ENCODE results near the gene ACR. TPM values are rescaled to one million over a fixed set of nuclear protein-coding genes. Genes with fewer than 3 reads are reported as not detected.

ACR gene
- total RNA-seq, 1 experiment from 2014 or later: 0.21 TPM

DNA sequence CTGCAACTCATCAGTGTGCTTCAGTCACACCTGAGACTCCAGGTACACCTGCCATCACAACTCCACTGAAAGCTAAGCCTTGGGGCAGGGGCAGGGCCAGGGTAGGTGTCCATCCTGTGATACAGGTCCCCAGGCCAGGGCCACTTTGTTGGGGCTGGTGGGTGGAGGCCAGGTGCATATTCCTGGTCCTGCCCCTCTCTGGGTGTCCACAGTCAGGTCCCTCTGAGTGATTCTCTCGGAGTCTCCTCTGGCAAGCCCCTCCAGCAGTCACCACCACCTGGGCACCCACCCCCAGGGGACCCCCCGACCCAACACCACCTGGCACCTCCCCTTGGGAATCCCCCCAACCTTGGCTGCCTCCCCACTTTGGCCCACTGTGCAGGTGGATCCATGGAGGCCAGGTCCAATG lies 9.5 kb upstream of the ACR start:
- DNase-seq (ENCODE audit: low read depth, low spot score): no peak
- Histone ChIP-seq H3K4me3 (ENCODE audit: low read depth in 2 of 2, low read length in 2 of 2) (no peak overlapping the region), H3K4me1 (ENCODE audit: control insufficient read depth, insufficient read depth, low read length) (no peaks in the 10 kb centered on the region), H3K36me3 (ENCODE audit: control insufficient read depth, insufficient read depth, low read length) (no peaks in the 10 kb centered on the region), H3K27ac (ENCODE audit: low read length) (no peak overlapping the region), H3K9me3 (ENCODE audit: control insufficient read depth, insufficient read depth, low read depth, low read length) (no peaks in the 10 kb centered on the region), H3K27me3 (ENCODE audit: control insufficient read depth, insufficient read depth, low read length) (no peaks in the 10 kb centered on the region)
- no TSS peak for BruUV-seq (replicated peaks)
- in situ Hi-C loops (cut with HindIII; ENCODE audit: low pct_unique_long_range_greater_than_20kb, low sequenced_read_pairs) (no loop called here), intact Hi-C loops (cut with micrococcal nuclease; ENCODE audit: unreplicated experiment) (no loop called here)
- ATAC-seq: no peak
- CTCF ChIA-PET: interaction anchor here (0.7 kb wide), 1 partner anchor 699 kb away, joined by 4 read pairs; no protein-coding TSS in a partner anchor
- TF ChIP-seq, protein P1, sequence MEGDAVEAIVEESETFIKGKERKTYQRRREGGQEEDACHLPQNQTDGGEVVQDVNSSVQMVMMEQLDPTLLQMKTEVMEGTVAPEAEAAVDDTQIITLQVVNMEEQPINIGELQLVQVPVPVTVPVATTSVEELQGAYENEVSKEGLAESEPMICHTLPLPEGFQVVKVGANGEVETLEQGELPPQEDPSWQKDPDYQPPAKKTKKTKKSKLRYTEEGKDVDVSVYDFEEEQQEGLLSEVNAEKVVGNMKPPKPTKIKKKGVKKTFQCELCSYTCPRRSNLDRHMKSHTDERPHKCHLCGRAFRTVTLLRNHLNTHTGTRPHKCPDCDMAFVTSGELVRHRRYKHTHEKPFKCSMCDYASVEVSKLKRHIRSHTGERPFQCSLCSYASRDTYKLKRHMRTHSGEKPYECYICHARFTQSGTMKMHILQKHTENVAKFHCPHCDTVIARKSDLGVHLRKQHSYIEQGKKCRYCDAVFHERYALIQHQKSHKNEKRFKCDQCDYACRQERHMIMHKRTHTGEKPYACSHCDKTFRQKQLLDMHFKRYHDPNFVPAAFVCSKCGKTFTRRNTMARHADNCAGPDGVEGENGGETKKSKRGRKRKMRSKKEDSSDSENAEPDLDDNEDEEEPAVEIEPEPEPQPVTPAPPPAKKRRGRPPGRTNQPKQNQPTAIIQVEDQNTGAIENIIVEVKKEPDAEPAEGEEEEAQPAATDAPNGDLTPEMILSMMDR (IDR thresholded peaks at IDR 0.05): no peak
- no peak for TF ChIP-seq SIN3A (IDR thresholded peaks at IDR 0.05; ENCODE audit: borderline replicate concordance, insufficient read depth, low read depth, low read length)
- TF ChIP-seq, protein P2, sequence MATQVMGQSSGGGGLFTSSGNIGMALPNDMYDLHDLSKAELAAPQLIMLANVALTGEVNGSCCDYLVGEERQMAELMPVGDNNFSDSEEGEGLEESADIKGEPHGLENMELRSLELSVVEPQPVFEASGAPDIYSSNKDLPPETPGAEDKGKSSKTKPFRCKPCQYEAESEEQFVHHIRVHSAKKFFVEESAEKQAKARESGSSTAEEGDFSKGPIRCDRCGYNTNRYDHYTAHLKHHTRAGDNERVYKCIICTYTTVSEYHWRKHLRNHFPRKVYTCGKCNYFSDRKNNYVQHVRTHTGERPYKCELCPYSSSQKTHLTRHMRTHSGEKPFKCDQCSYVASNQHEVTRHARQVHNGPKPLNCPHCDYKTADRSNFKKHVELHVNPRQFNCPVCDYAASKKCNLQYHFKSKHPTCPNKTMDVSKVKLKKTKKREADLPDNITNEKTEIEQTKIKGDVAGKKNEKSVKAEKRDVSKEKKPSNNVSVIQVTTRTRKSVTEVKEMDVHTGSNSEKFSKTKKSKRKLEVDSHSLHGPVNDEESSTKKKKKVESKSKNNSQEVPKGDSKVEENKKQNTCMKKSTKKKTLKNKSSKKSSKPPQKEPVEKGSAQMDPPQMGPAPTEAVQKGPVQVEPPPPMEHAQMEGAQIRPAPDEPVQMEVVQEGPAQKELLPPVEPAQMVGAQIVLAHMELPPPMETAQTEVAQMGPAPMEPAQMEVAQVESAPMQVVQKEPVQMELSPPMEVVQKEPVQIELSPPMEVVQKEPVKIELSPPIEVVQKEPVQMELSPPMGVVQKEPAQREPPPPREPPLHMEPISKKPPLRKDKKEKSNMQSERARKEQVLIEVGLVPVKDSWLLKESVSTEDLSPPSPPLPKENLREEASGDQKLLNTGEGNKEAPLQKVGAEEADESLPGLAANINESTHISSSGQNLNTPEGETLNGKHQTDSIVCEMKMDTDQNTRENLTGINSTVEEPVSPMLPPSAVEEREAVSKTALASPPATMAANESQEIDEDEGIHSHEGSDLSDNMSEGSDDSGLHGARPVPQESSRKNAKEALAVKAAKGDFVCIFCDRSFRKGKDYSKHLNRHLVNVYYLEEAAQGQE (IDR thresholded peaks at IDR 0.05; ENCODE audit: insufficient read depth in 1 of 2, low read depth in 2 of 2, low read length in 1 of 2): no peak
- TF ChIP-seq POLR2AphosphoS5 (IDR thresholded peaks at IDR 0.05; ENCODE audit: low read depth, low read length): no peak
- TF ChIP-seq TCF7L2 (IDR thresholded peaks at IDR 0.05; ENCODE audit: low read depth, low read length): no peak
- POLR2A ChIA-PET: no interaction called here

DNA sequence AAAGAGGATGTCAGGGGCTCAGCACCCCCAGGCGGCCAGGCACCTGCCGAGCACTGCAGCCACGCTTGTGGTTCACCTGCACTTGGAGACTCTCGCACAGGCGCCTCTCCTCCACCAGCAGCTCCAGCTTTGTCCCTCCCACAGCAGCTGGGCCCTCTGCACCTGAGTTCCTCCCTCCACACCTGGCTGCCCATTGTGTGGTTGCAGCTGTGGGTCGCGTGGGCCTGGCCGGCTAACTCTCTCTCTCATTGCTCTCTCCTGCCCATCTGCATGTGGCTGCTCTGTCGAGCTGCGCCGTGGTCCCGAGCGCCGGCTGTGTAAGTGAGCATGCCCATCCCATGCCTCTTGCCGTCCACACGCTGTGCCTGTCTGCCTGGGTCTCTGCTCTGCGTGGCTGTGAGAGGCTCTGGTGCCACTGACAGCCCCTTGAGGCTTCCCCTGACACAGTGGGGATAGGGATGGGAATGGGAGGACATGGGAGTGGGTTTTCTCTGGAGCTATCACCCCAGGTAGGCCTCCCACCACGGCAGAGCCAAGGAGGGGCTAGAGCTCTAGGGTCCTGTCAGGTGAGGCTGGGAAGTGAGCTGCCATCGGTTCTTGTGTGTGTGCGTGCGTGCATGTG lies 8.5 kb upstream of the ACR start:
- H3K9me3 ChIP-seq (ENCODE audit: control insufficient read depth, insufficient read depth, low read depth, low read length): no peaks in the 10 kb centered on the region
- POLR2A ChIA-PET: no interaction called here
- H3K36me3 ChIP-seq (ENCODE audit: control insufficient read depth, insufficient read depth, low read length): no peaks in the 10 kb centered on the region
- ATAC-seq: no peak
- no TSS peak for BruUV-seq (replicated peaks)
- in situ Hi-C loops (cut with HindIII; ENCODE audit: low pct_unique_long_range_greater_than_20kb, low sequenced_read_pairs) (no loop called here), intact Hi-C loops (cut with micrococcal nuclease; ENCODE audit: unreplicated experiment) (no loop called here)
- TF ChIP-seq, protein P2 (IDR thresholded peaks at IDR 0.05; ENCODE audit: insufficient read depth in 1 of 2, low read depth in 2 of 2, low read length in 1 of 2): no peak
- TF ChIP-seq, protein P1 (IDR thresholded peaks at IDR 0.05): no peak
- TF ChIP-seq TCF7L2 (IDR thresholded peaks at IDR 0.05; ENCODE audit: low read depth, low read length): no peak
- TF ChIP-seq POLR2AphosphoS5 (IDR thresholded peaks at IDR 0.05; ENCODE audit: low read depth, low read length): no peak
- no peak for TF ChIP-seq SIN3A (IDR thresholded peaks at IDR 0.05; ENCODE audit: borderline replicate concordance, insufficient read depth, low read depth, low read length)
- H3K27me3 ChIP-seq (ENCODE audit: control insufficient read depth, insufficient read depth, low read length): no peaks in the 10 kb centered on the region
- H3K4me1 ChIP-seq (ENCODE audit: control insufficient read depth, insufficient read depth, low read length): no peaks in the 10 kb centered on the region
- no peak for DNase-seq (ENCODE audit: low read depth, low spot score)
- H3K27ac ChIP-seq (ENCODE audit: low read length): no peak overlapping the region
- CTCF ChIA-PET: no interaction called here
- H3K4me3 ChIP-seq (ENCODE audit: low read depth in 2 of 2, low read length in 2 of 2): no peak overlapping the region

All from Panc1 (cell line).